BE2C (cell line): Measurements from ENCODE around the gene LANCL3.

Experiments
- DNase-seq: peaks from one replicate; pipeline ENCODE4 v3.0.0-alpha.2; 2020
- H3K27me3 ChIP-seq: fragments of 250-450 bp; sonication (Bioruptor Pico); 2 replicates; pipeline ENCODE4 v1.5.1; 2020; ENCODE audit warnings: mild to moderate bottlenecking
- H3K36me3 ChIP-seq: fragments of 250-450 bp; sonication (Bioruptor Pico); 2 replicates; pipeline ENCODE4 v1.5.1; 2020; ENCODE audit warnings: mild to moderate bottlenecking
- H3K4me1 ChIP-seq: fragments of 250-450 bp; sonication (Bioruptor Pico); 2 replicates; pipeline ENCODE4 v1.5.1; 2020
- H3K4me3 ChIP-seq: 2 replicates; pipeline ENCODE4 v1.5.1; 2011; ENCODE audit warnings: low read depth, low read length
- H3K9me3 ChIP-seq: fragments of 250-450 bp; sonication (Bioruptor Pico); 2 replicates; pipeline ENCODE4 v1.5.1; 2020
- CTCF ChIP-seq: IDR thresholded peaks from 2 replicates; pipeline ENCODE4 v1.5.1; 2012; ENCODE audit warnings: mild to moderate bottlenecking, low read depth, low read length

The LANCL3 gene

GRCh38 chrX:37658343-37659030 is 87.0 kb downstream of the LANCL3 start:
- no peak overlapping the region for H3K4me3 ChIP-seq
- no peaks in the 10 kb centered on the region for H3K36me3 ChIP-seq
- H3K9me3 ChIP-seq = no peaks in the 10 kb centered on the region
- no peak for TF ChIP-seq CTCF
- no peak for DNase-seq
- H3K27me3 ChIP-seq = no peaks in the 10 kb centered on the region
- no peaks in the 10 kb centered on the region for H3K4me1 ChIP-seq

- Histone ChIP-seq H3K36me3 (no peaks in the 10 kb centered on the region), H3K4me1 (no peaks in the 10 kb centered on the region), H3K9me3 (no peaks in the 10 kb centered on the region), H3K27me3 (no peaks in the 10 kb centered on the region), H3K4me3 (no peak overlapping the region)
- no peak for DNase-seq
- TF ChIP-seq CTCF = no peak
Observed at GRCh38 chrX:37659047-37659446, 87.6 kb downstream of the LANCL3 start.

GRCh38 chrX:37662181-37662580 is 90.7 kb downstream of the LANCL3 start:
- H3K9me3 ChIP-seq = no peaks in the 10 kb centered on the region
- H3K27me3 ChIP-seq = no peaks in the 10 kb centered on the region
- no peak overlapping the region for H3K4me3 ChIP-seq
- DNase-seq = no peak
- no peak for TF ChIP-seq CTCF
- H3K4me1 ChIP-seq = no peaks in the 10 kb centered on the region
- no peaks in the 10 kb centered on the region for H3K36me3 ChIP-seq

GRCh38 chrX:37666516-37666915 is 95.1 kb downstream of the LANCL3 start:
- no peaks in the 10 kb centered on the region for H3K4me1 ChIP-seq
- H3K4me3 ChIP-seq = no peak overlapping the region
- H3K36me3 ChIP-seq = no peaks in the 10 kb centered on the region
- no peak for DNase-seq
- no peaks in the 10 kb centered on the region for H3K27me3 ChIP-seq
- no peaks in the 10 kb centered on the region for H3K9me3 ChIP-seq
- TF ChIP-seq CTCF = no peak

GRCh38 chrX:37667141-37667540 is 95.7 kb downstream of the LANCL3 start:
- H3K9me3 ChIP-seq = no peaks in the 10 kb centered on the region
- no peak for TF ChIP-seq CTCF
- DNase-seq = no peak
- H3K36me3 ChIP-seq = no peaks in the 10 kb centered on the region
- H3K4me3 ChIP-seq = no peak overlapping the region
- H3K4me1 ChIP-seq = no peaks in the 10 kb centered on the region
- H3K27me3 ChIP-seq = no peaks in the 10 kb centered on the region

- Histone ChIP-seq H3K36me3 (no peaks in the 10 kb centered on the region), H3K9me3 (no peaks in the 10 kb centered on the region), H3K4me3 (no peak overlapping the region), H3K4me1 (no peaks in the 10 kb centered on the region), H3K27me3 (no peaks in the 10 kb centered on the region)
- DNase-seq = no peak
- no peak for TF ChIP-seq CTCF
Observed at GRCh38 chrX:37672563-37672962, 101.1 kb downstream of the LANCL3 start.
